GM21515 (cell line): ENCODE data around the gene C6orf136.
"Not testable (repeated sequence)": the region's sequence is repeated elsewhere in the genome, so short reads cannot be mapped to it uniquely, and the experiment has no call there.

ENCODE experiments used
- ATAC-seq: cut with Tn5 transposase; IDR thresholded peaks from one replicate; pipeline ENCODE4 v1.9.1; 2021; ENCODE audit not compliant: unreplicated experiment

Gene C6orf136

GRCh38 chr6:30657454-30657853 lies 10.5 kb downstream of the C6orf136 start:
- no peak for ATAC-seq

- ATAC-seq: not testable (repeated sequence)
Observed at GRCh38 chr6:30657922-30658321, 11.0 kb downstream of the C6orf136 start.

- ATAC-seq: no peak
Observed at GRCh38 chr6:30664994-30665767, 18.2 kb downstream of the C6orf136 start.

- ATAC-seq: not testable (repeated sequence)
Observed at GRCh38 chr6:30666300-30666699, 19.4 kb downstream of the C6orf136 start.

GRCh38 chr6:30670760-30671527 lies 24.0 kb downstream of the C6orf136 start:
- no peak for ATAC-seq

- peak; percentile 67 for ATAC-seq
Observed at GRCh38 chr6:30672445-30673253, 25.7 kb downstream of the C6orf136 start, which contains the start of gene DHX16. Gene DHX16 (minus strand): TSS chr6:30673006. CDS start chr6:30672841, 165 bp downstream.

- ATAC-seq: no peak
Observed at GRCh38 chr6:30676660-30677285, 29.8 kb downstream of the C6orf136 start.

- no peak for ATAC-seq
Observed at GRCh38 chr6:30678964-30679726, 32.2 kb downstream of the C6orf136 start.

GRCh38 chr6:30679765-30680535 lies 33.0 kb downstream of the C6orf136 start:
- no peak for ATAC-seq

GRCh38 chr6:30681766-30682142 lies 34.8 kb downstream of the C6orf136 start:
- ATAC-seq: no peak

- peak; percentile 41 for ATAC-seq
Observed at GRCh38 chr6:30682143-30683117, 35.5 kb downstream of the C6orf136 start.

- no peak for ATAC-seq
Observed at GRCh38 chr6:30683183-30683979, 36.4 kb downstream of the C6orf136 start.

GRCh38 chr6:30683980-30684338 lies 37.0 kb downstream of the C6orf136 start:
- no peak for ATAC-seq

GRCh38 chr6:30684386-30685156 lies 37.6 kb downstream of the C6orf136 start:
- no peak for ATAC-seq

- no peak for ATAC-seq
Observed at GRCh38 chr6:30685157-30686008, 38.5 kb downstream of the C6orf136 start.
